B cell (primary cell): Measurements from ENCODE around the gene AKT1. TPM values are rescaled to one million over a fixed set of nuclear protein-coding genes. Genes with fewer than 3 reads are reported as not detected.
A peak's percentile ranks its signal among the peaks of the same experiment; 100 is the strongest.

Source experiments
- ATAC-seq: fragments of 200-7000 bp; cut with Tn5 transposase; one replicate; pipeline ENCODE4 v1.10.0; 2021; ENCODE audit warnings: low read depth, mild to moderate bottlenecking, moderate number of reproducible peaks, moderate library complexity
- CTCF ChIA-PET: fragments of 350-600 bp; sonication (Branson Sonifier 250); formaldehyde crosslinking; loops from one replicate; lab custom pipeline; 2021; ENCODE audit warnings: antibody characterized with exemption, inconsistent platforms; lab: Charles Lee
- POLR2A ChIA-PET: fragments of 350-600 bp; sonication (Branson Sonifier 250); formaldehyde crosslinking; loops from one replicate; lab custom pipeline; 2021; ENCODE audit warnings: antibody characterized with exemption; lab: Charles Lee
- DNase-seq: peaks from one replicate; pipeline ENCODE4 v3.0.0; 2013
- H2AFZ ChIP-seq: 2 replicates; pipeline ENCODE4 v1.6.1; 2012; ENCODE audit warnings: mild to moderate bottlenecking, low read depth, low read length; ENCODE audit not compliant: insufficient read depth, poor library complexity, severe bottlenecking
- H3K27ac ChIP-seq, 2 donors: 1 replicate in 1 of 2; 2 replicates in 1 of 2; pipeline ENCODE4 v1.5.1; 2012 to 2013; ENCODE audit warnings: low read length in 2 of 2, mild to moderate bottlenecking in 2 of 2, moderate library complexity in 1 of 2
- H3K27me3 ChIP-seq, 4 experiments: fragments of 200-600 bp in 1 of 4; sonication (generic) in 1 of 4; replicated peaks in 1 of 4; 1 replicate in 2 of 4; 2 replicates in 2 of 4; pipeline versions ENCODE4 v1.6.1 to v1.7.0; 2013 to 2016; ENCODE audit warnings: low read length in 3 of 4, mild to moderate bottlenecking in 2 of 4, mixed read lengths in 1 of 4, moderate library complexity in 1 of 4; ENCODE audit not compliant: insufficient read depth in 4 of 4, control insufficient read depth in 3 of 4; ENCODE audit errors: control extremely low read depth in 1 of 4
- H3K36me3 ChIP-seq, 2 experiments: replicated peaks in 1 of 2; 1 replicate in 1 of 2; 2 replicates in 1 of 2; pipeline versions ENCODE4 v1.6.1 to v1.7.1; 2013; ENCODE audit warnings: low read length in 1 of 2; ENCODE audit not compliant: insufficient read depth in 2 of 2, control insufficient read depth in 1 of 2; ENCODE audit errors: control extremely low read depth in 1 of 2, extremely low read depth in 1 of 2
- H3K4me1 ChIP-seq, 2 donors: fragments of 200-600 bp in 1 of 2; sonication (generic) in 1 of 2; 1 replicate in 1 of 2; 2 replicates in 1 of 2; pipeline versions ENCODE4 v1.5.1 to v1.6.1; 2013 to 2017; ENCODE audit warnings: low read length in 2 of 2; ENCODE audit not compliant: control insufficient read depth in 2 of 2, insufficient read depth in 2 of 2
- H3K4me2 ChIP-seq: replicated peaks from 2 replicates; pipeline ENCODE3; 2012; ENCODE audit warnings: mild to moderate bottlenecking, low read depth, low read length; ENCODE audit not compliant: poor library complexity, severe bottlenecking
- H3K4me3 ChIP-seq, 5 experiments: fragments of 200-600 bp in 1 of 5; sonication (generic) in 1 of 5; 1 replicate in 3 of 5; 2 replicates in 2 of 5; pipeline versions ENCODE4 v1.5.1 to v1.7.0; 2011 to 2016; ENCODE audit warnings: low read length in 4 of 5, mild to moderate bottlenecking in 4 of 5, low read depth in 2 of 5, control low read depth in 1 of 5, moderate library complexity in 1 of 5; ENCODE audit not compliant: insufficient read depth in 1 of 5; ENCODE audit errors: control extremely low read depth in 1 of 5, extremely low read depth in 1 of 5
- H3K79me2 ChIP-seq: fragments of 200-600 bp; sonication (generic); one replicate; pipeline ENCODE4 v1.6.0; 2016; ENCODE audit warnings: low read length; ENCODE audit not compliant: control insufficient read depth, insufficient read depth
- H3K9ac ChIP-seq: fragments of 200-600 bp; sonication (generic); 2 replicates; pipeline ENCODE4 v1.6.1; 2017; ENCODE audit warnings: mild to moderate bottlenecking, low read length, moderate library complexity
- H3K9me3 ChIP-seq, 3 donors: one replicate each; pipeline versions ENCODE4 v1.6.1 to v1.7.1; 2013; ENCODE audit warnings: low read length in 2 of 3; ENCODE audit not compliant: control insufficient read depth in 2 of 3, insufficient read depth in 1 of 3; ENCODE audit errors: control extremely low read depth in 1 of 3
- H4K20me1 ChIP-seq: 2 replicates; pipeline ENCODE4 v1.6.0; 2012; ENCODE audit warnings: mild to moderate bottlenecking, low read length; ENCODE audit not compliant: insufficient read depth, control insufficient read depth, poor library complexity, severe bottlenecking
- H3K27ac Mint-ChIP-seq: one replicate; pipeline ENCODE4 v1.8.0; 2021; ENCODE audit warnings: mixed read lengths
- H3K27me3 Mint-ChIP-seq: one replicate; pipeline ENCODE4 v1.8.0; 2021; ENCODE audit warnings: mixed read lengths
- H3K4me1 Mint-ChIP-seq: one replicate; pipeline ENCODE4 v1.8.0; 2021; ENCODE audit warnings: mixed read lengths
- H3K4me3 Mint-ChIP-seq: one replicate; pipeline ENCODE4 v1.8.0; 2021; ENCODE audit warnings: mixed read lengths
- H3K9me3 Mint-ChIP-seq: one replicate; pipeline ENCODE4 v1.8.0; 2022; ENCODE audit warnings: mixed read lengths; ENCODE audit not compliant: insufficient read depth
- EZH2 ChIP-seq: IDR thresholded peaks from 2 replicates; pipeline ENCODE4 v1.6.1; 2012; ENCODE audit warnings: borderline replicate concordance, low read depth, mild to moderate bottlenecking, moderate library complexity, low read length; ENCODE audit not compliant: insufficient read depth, poor library complexity, severe bottlenecking
- WGBS: methylation state at CpG from one replicate; pipeline ENCODE4 v1.1.5; 2013; ENCODE audit warnings: missing lambda C conversion rate; ENCODE audit not compliant: insufficient coverage; 5-methylcytosine and 5-hydroxymethylcytosine counted together
- intact Hi-C: fragments of 100-400 bp; cut with micrococcal nuclease; formaldehyde crosslinking; loops from one replicate; pipeline ENCODE4 v1.10.0; 2022
- polyA plus RNA-seq: library from polyadenylated mRNA; depleted of rRNA; stranded (reverse); fragments of >200 nt; gene quantifications from 2 replicates; pipeline ENCODE4 v1.2.3, GENCODE V29; 2012
- total RNA-seq, 2 donors: library from RNA; stranded (reverse); fragments of 120-200 nt in 1 of 2; gene quantifications; 1 replicate in 1 of 2; 2 replicates in 1 of 2; pipeline versions ENCODE4 v1.2.3 to v1.2.4, GENCODE V29; 2013 to 2022
- TF ChIP-seq, protein P1 (sequence below): fragments of 200-600 bp; IDR thresholded peaks from one replicate; pipeline ENCODE4 v1.8.0; 2022; ENCODE audit warnings: antibody characterized with exemption, mild to moderate bottlenecking

The AKT1 gene
- total and polyA plus RNA-seq, 2 donors (not counting 1 experiment from before 2014, with no cell fraction given) = 71.1 to 90.1 TPM

DNA sequence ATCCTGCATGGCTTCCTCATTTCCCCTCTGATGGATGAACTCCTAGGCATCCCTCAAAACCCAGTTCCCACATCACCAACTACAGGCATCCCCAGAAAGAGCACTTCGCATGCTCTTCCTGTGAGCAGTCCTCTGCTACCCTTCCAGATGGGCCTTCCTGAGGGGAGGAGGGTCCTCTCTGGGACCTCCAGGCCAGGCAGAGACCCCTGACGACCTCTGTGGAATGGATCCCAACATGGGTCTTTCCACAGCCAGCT is 1.9 kb downstream of the AKT1 start:
- peak overlapping the region; percentile 24 for H3K27ac Mint-ChIP-seq
- Histone ChIP-seq H4K20me1 (peaks cover 64% of the 10 kb centered on the region), H2AFZ (peak overlapping the region; percentile 2), H3K9me3 (no peaks in the 10 kb centered on the region), H3K36me3 (peaks cover 0 to 27% of the 10 kb centered on the region in 2 experiments), H3K4me3 (no peak overlapping the region), H3K4me2 (peak overlapping the region; percentile 92), H3K27me3 (no peaks in the 10 kb centered on the region), H3K27ac (no peak overlapping the region), H3K79me2 (peaks cover 64% of the 10 kb centered on the region), H3K9ac (no peak overlapping the region), H3K4me1 (peaks cover 26 to 36% of the 10 kb centered on the region in 2 donors)
- no peak for ATAC-seq
- H3K27me3 Mint-ChIP-seq = no peaks in the 10 kb centered on the region
- CTCF ChIA-PET = interaction anchor here (1.2 kb wide), 1 partner anchor 25 kb away, joined by 4 read pairs; no protein-coding TSS in a partner anchor
- H3K9me3 Mint-ChIP-seq = no peaks in the 10 kb centered on the region
- no peak for TF ChIP-seq EZH2
- TF ChIP-seq, protein P1, sequence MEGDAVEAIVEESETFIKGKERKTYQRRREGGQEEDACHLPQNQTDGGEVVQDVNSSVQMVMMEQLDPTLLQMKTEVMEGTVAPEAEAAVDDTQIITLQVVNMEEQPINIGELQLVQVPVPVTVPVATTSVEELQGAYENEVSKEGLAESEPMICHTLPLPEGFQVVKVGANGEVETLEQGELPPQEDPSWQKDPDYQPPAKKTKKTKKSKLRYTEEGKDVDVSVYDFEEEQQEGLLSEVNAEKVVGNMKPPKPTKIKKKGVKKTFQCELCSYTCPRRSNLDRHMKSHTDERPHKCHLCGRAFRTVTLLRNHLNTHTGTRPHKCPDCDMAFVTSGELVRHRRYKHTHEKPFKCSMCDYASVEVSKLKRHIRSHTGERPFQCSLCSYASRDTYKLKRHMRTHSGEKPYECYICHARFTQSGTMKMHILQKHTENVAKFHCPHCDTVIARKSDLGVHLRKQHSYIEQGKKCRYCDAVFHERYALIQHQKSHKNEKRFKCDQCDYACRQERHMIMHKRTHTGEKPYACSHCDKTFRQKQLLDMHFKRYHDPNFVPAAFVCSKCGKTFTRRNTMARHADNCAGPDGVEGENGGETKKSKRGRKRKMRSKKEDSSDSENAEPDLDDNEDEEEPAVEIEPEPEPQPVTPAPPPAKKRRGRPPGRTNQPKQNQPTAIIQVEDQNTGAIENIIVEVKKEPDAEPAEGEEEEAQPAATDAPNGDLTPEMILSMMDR = no peak
- POLR2A ChIA-PET = no interaction called here
- H3K4me1 Mint-ChIP-seq = peaks cover 39% of the 10 kb centered on the region
- H3K4me3 Mint-ChIP-seq = peak overlapping the region; percentile 90
- WGBS = 85% methylated on average over 2 of the region's 2 CpGs
- intact Hi-C loops = no loop called here
- no peak for DNase-seq

DNA sequence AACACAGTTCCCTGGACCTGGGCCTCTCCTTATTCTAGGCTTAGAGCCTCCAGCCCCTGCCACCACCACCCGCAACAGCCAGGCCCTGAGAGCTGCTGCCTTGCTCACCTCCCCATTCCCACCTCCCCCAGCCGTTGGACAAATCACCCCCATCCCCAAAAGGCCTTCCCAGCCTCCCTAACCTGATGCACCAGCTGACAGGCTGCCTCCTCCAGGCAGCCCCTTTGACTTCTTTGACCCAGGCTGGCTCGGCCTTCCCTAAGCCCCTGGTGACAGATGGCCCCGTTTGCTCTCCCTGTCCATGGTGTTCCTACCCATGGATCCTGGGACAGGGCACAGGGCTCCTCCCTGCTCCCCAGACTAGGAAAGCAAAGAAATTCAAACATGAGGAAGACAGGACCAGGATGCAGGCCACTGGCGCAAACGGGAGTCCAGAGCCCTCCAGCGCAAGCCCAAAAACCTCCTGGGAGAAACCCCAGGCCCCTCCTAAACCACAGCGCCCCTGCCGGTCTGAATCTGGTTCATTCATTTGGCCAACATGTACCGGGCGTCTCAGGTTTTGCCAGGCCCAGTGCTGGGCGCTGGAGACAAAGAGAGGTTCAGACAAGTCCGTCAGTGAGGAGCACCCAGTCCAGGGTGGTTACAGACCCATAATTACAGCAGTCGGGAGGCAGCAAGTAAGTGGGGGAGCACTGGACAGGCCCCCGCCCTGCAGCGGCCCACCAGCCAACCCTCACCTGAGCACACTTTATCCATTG is 2.4 kb downstream of the AKT1 start:
- Histone ChIP-seq H3K4me1 (peaks cover 26 to 39% of the 10 kb centered on the region in 2 donors), H3K4me2 (peak overlapping the region; percentile 92), H3K4me3 (no peak overlapping the region), H3K9ac (no peak overlapping the region), H4K20me1 (peaks cover 69% of the 10 kb centered on the region), H3K9me3 (no peaks in the 10 kb centered on the region), H3K36me3 (peaks cover 0 to 27% of the 10 kb centered on the region in 2 experiments), H3K27ac (no peak overlapping the region), H3K27me3 (no peaks in the 10 kb centered on the region), H2AFZ (no peak overlapping the region), H3K79me2 (peaks cover 69% of the 10 kb centered on the region)
- no peaks in the 10 kb centered on the region for H3K27me3 Mint-ChIP-seq
- WGBS = 93% methylated on average over 16 of the region's 16 CpGs
- no peak overlapping the region for H3K27ac Mint-ChIP-seq
- POLR2A ChIA-PET = no interaction called here
- H3K4me3 Mint-ChIP-seq = peak overlapping the region; percentile 90
- TF ChIP-seq, protein P1 = no peak
- no peak for TF ChIP-seq EZH2
- CTCF ChIA-PET = no interaction called here
- ATAC-seq (no peak), DNase-seq (no peak)
- intact Hi-C loops = no loop called here
- no peaks in the 10 kb centered on the region for H3K9me3 Mint-ChIP-seq
- peaks cover 35% of the 10 kb centered on the region for H3K4me1 Mint-ChIP-seq
